Stimulated activated CD8-positive, alpha-beta memory T cell treated with anti-CD3 and anti-CD28 coated beads, Interleukin-4, amount 100 ng/mL, for 1 hour (primary cell): ENCODE data around the gene SFXN5.
"Not testable (repeated sequence)": the region's sequence is repeated elsewhere in the genome, so short reads cannot be mapped to it uniquely, and the experiment has no call there.

Experiments used
- DNase-seq, 2 donors: peaks; one replicate each; pipeline ENCODE4 v3.0.0-alpha.2; 2020; ENCODE audit warnings: low read depth in 2 of 2, low spot score in 1 of 2

The SFXN5 gene

DNA sequence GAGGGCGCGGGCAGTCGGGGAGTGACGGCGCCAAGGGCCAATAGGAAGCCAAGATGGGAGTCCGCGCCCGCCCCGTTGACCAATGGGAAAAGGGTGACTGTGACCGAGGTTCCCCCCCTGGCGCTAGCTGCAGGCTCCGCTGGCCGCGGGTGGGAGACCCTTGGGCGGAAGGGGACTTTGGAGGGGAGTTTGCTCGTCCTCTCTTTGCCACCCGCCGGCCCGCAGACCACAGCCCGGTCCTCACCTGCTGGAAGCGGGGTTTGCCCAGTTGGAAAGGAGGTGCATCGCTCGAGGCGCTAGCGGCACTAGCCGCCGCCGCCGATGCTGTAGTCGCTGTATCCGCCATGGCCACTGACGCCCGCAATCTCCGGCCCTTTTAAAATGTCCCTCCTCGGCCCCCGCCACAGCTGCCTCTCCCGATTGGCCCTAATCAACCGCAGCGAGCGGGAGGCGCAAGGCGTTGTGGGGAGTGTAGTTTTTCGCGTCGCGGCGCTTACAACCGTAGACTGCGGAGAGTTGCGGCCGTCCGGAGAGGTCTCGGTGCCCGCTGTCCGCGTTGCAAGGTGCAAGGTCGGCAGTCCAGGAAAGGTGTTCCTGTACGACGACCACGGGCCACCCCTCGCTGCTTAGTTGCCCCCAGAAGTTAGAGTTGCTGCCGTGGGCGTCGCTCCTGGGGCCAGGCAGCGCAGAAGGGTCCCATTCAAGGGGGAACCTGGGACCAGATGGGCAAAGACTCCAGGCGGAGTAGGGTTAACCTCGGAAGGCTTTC, at the start of gene SFXN5:
Gene SFXN5, minus strand, starts transcription at position 353 of the 769 bp plus-strand sequence. Its CDS starts 7 bp downstream, at position 346.
- DNase-seq: peak; percentile 90 to 91

DNA sequence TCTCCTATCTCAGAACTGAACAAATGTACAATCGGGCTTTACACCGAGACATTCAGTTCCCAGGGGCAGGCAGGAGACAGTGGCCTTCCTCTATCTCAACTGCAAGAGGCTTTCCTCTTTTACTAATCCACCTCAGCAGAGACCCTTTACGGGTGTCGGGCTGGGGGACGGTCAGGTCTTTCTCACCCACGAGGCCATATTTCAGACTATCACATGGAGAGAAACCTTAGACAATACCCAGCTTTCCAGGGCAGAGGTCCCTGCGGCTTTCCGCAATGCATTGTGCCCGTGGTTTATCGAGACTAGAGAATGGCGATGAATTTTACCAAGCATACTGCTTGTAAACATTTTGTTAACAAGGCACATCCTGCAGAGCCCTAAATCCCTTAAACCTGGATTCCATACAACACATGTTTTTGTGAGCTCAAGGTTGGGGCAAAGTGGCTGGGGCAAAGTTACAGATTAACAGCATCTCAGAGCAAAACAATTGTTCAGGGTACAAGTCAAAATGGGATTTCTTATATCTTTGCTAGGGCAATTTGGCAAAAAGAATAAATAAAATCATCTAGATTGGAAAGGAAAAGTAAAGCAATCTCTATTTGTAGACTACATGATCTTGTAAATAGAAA, 48.2 kb upstream of the SFXN5 start:
- DNase-seq: not testable (repeated sequence)

GRCh38 chr2:73117441-73117840, 45.9 kb upstream of the SFXN5 start:
- no peak for DNase-seq

- no peak for DNase-seq
Observed at GRCh38 chr2:73116182-73116960, 44.9 kb upstream of the SFXN5 start.

- no peak for DNase-seq
Observed at GRCh38 chr2:73114273-73114867, 42.9 kb upstream of the SFXN5 start.

DNA sequence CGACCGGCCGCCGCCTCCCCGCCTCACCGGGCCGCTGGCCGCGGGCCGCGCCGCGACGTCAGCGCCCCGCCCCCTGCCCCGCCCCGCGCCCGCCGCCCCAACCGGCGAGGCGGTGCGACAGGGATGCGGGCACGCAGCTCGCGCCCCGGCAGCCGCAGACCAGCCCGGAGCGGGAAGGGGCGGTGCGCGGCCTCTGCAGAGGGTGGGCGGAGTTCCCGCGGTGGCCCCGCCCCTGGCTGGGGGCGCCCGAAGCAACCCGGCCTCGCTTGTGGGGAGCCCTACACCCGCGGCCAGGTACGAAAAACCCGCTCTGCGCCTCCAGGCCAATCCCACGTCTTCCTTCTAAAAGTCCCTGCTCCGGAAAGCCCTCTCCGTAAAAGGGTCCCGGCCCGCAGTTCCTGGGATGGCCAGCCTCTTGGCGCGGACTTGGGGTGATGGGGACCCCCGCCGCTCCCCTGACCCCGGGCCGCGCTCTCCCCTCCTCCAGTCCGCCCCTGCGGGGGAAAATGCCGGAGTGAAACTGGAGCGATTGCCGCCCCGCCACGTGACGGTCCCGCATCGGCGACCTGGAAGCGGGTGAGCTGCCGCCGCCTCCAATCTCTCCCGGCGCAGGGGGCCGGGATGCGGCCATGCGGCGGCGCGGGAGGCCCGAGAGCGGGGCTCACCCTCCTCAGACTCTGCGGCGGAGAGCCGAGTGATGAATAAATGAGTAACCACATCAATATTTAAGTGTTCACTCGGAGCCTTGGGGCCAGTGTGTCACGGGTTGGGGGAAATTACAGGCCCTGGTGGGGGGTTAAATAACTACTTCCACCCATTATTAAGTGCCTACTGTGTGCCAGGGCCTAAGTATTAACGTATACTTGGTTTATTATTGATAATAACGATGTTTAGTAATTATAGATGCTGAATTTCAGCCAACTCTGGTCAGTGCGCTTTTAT, 41.7 kb upstream of the SFXN5 start, which contains the start of gene RAB11FIP5:
Gene RAB11FIP5, minus strand, starts transcription at position 36 of the 942 bp plus-strand sequence. CDS start 171 bp downstream, outside the sequence.
- DNase-seq: peak; percentile 39 to 55

- DNase-seq: no peak
Observed at GRCh38 chr2:73112026-73112912, 40.8 kb upstream of the SFXN5 start.

- DNase-seq: no peak
Observed at GRCh38 chr2:73111073-73112025, 39.8 kb upstream of the SFXN5 start.

DNA sequence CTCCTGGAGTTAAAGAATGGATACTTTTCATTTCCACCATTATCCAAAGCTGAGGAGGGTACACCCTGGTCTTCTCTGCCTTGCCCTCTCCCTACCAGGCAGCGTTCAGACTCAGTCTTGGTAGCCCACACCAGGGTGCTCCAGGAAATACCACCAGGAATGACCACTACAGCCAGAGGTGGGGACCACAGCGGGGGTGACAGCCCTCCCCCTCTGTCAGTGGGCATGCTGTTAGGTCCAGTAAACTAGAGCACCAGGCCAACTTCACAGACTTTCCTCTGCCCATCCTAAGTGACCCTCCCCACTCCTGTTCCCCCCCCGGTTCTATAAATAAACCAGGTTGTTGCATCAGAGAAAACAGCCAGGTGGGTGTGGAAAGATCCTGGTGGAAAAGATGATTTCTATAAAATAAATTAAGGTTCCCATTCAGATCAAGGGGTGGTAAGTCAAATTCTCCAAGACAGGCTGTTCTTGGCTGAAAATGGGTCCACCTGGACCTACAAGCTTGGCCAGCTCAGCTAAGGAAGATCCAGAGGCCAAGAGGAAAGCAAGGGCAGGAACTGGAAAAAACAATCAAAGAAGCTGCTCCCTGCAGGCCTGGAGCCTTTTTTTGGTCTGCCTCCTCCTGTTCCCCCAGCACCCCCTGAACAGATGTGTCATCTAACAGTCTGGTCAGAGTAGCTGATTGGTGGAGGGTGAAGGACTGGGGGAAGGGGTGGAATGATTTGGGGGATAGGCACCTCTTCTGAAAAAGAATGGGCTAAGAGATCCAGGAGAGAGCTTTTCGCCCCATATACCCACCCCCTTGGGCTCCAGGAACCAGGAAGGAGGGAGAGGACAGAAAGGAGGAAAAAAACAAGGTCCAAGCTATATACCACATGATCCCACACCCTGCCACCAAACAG, 38.9 kb upstream of the SFXN5 start:
- DNase-seq: no peak

GRCh38 chr2:73109431-73110167, 38.1 kb upstream of the SFXN5 start:
- DNase-seq: no peak

GRCh38 chr2:73107211-73107926, 35.9 kb upstream of the SFXN5 start:
- DNase-seq: no peak

GRCh38 chr2:73106791-73107190, 35.3 kb upstream of the SFXN5 start:
- no peak for DNase-seq

GRCh38 chr2:73105511-73105971, 34.0 kb upstream of the SFXN5 start:
- DNase-seq: no peak

GRCh38 chr2:73104933-73105332, 33.4 kb upstream of the SFXN5 start:
- no peak for DNase-seq

DNA sequence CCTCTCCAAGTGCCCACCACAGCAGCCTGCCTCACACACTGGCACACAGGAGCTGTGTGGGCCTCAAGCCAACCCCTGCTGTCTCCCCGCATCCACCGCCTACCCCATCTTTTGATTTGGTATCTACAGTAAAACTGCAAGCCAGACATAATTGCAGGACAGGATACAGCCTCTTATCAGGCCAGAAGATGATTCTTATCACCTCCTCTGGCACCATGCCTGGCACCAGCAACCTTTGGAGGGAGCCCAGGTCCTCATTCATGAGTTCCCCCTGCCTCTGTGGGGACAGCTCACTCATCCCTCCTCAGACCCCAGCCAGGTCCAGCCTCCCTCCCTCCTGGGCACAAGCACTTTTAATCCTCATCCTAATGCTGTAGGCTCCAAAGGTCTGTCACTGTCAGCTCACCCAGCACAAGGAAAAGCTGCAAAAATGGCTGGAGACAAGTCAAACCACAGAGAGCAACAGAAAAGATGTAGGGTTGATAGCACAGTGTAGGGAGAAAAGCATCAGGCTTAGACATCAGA, 31.6 kb upstream of the SFXN5 start:
- DNase-seq: no peak
